GM23248 (cell line): ENCODE data around the gene PIAS1.

ENCODE experiments used
- EZH2 ChIP-seq: fragments of 200-600 bp; sonication (generic); IDR thresholded peaks from 2 replicates; pipeline ENCODE4 v1.6.1; 2018; ENCODE audit warnings: antibody characterized with exemption, mild to moderate bottlenecking; ENCODE audit not compliant: insufficient read depth, poor library complexity, severe bottlenecking
- EZH2phosphoT487 ChIP-seq: fragments of 200-600 bp; sonication (generic); IDR thresholded peaks from 2 replicates; pipeline ENCODE4 v1.6.1; 2018; ENCODE audit warnings: antibody characterized with exemption, moderate library complexity, mild to moderate bottlenecking, low read depth; ENCODE audit not compliant: insufficient read depth

- TF ChIP-seq EZH2, result no peak
- TF ChIP-seq EZH2phosphoT487, result no peak
Measured at GRCh38 chr15:68228971-68229385, 174.9 kb downstream of the PIAS1 start.
